GM18519 (cell line): ENCODE measurements around the gene P2RY1.

ENCODE experiments used
- ATAC-seq: cut with Tn5 transposase; IDR thresholded peaks from one replicate; pipeline ENCODE4 v1.9.1; 2021; ENCODE audit warnings: mild to moderate bottlenecking, moderate library complexity; ENCODE audit not compliant: unreplicated experiment, low FRiP score

P2RY1 gene

GRCh38 chr3:152834776-152835600 lies at the start of gene P2RY1:
Gene P2RY1, plus strand, starts transcription at chr3:152835131. Its CDS starts 652 bp downstream, at chr3:152835783.
- peak; percentile 70 for ATAC-seq

GRCh38 chr3:152786977-152787681 lies 47.8 kb upstream of the P2RY1 start:
- ATAC-seq = no peak

- no peak for ATAC-seq
Measured at GRCh38 chr3:152790651-152791387, 44.1 kb upstream of the P2RY1 start.

DNA sequence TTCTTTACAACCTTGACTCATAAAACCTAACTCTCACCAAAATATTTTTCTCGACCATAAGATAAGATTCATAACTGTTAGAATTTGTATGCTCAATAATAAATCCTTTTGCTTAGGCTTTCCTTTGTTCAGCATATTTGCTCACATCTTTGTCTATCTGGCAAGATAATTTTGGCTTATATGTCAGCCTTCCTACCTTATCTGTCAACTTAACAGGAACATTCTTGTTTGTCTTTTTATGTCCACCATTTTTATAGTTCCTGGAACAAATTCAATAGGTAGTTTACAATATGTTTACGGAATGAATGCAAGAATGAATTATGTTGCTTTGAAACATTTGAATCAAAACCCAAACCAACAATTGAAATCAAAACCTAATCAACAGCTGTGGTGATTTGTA lies 41.0 kb upstream of the P2RY1 start:
- ATAC-seq = no peak

GRCh38 chr3:152797751-152798432 lies 37.0 kb upstream of the P2RY1 start:
- no peak for ATAC-seq

GRCh38 chr3:152811974-152812760 lies 22.8 kb upstream of the P2RY1 start:
- ATAC-seq = no peak

- no peak for ATAC-seq
Measured at GRCh38 chr3:152817400-152817799, 17.5 kb upstream of the P2RY1 start.

GRCh38 chr3:152818027-152818426 lies 16.9 kb upstream of the P2RY1 start:
- no peak for ATAC-seq

GRCh38 chr3:152823173-152823572 lies 11.8 kb upstream of the P2RY1 start:
- no peak for ATAC-seq

DNA sequence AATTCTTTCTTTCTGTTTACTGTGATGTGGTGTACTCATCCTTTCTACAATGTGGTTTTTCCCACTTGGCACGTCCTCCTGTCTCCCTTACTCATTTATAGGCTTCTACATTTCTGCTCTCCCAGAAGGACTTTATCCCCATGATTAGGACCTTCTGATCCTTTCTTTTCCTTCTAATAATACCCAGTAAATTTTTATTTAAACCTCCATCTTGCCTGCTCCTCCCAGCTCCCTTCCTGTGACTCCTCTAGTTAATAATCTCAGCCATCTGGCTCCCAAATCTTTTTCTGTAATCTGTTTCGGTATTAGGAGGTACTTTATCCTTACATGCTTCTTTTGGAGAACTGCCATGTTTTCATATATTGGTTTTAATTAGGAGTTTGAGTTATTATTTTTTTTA lies 11.2 kb upstream of the P2RY1 start:
- no peak for ATAC-seq

GRCh38 chr3:152825566-152825965 lies 9.4 kb upstream of the P2RY1 start:
- no peak for ATAC-seq

GRCh38 chr3:152826476-152826875 lies 8.5 kb upstream of the P2RY1 start:
- no peak for ATAC-seq

- ATAC-seq = no peak
Measured at GRCh38 chr3:152827313-152827712, 7.6 kb upstream of the P2RY1 start.

GRCh38 chr3:152828075-152828840 lies 6.7 kb upstream of the P2RY1 start:
- ATAC-seq = no peak

DNA sequence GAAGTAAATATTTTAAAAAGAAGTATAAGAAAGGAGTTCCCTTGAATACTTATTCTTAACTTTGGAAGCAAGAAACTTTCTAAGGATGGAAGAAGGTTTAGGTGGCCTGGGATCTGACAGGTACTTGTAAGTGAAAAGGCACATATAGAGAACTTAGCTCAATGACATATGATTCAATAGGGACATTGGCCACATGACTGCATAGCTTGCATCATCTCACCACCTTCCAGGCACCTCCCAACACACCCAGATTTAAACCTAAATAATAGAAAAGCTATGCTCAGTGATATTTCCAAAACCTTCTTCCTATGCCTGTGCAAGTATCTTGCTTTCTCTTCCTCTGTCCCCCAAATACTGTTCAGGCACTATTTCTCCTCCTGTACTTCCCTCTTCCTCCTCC lies 4.7 kb upstream of the P2RY1 start:
- ATAC-seq = no peak

DNA sequence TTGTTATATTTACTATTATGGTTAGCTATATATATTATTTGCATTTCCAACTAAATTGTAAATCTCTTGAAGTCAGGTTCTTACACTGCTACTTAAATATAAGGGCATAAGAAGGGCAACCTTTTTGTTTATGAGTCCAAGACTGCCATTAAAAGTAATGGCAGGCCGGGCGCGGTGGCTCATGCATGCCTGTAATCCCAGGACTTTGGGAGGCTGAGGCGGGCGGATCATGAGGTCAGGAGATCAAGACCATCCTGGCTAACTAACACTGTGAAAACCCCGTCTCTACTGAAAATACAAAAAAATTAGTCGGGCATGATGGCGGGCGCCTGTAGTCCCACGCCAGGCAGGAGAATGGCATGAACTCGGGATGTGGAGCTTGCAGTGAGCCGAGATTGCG lies 2.9 kb upstream of the P2RY1 start:
- ATAC-seq = no peak

DNA sequence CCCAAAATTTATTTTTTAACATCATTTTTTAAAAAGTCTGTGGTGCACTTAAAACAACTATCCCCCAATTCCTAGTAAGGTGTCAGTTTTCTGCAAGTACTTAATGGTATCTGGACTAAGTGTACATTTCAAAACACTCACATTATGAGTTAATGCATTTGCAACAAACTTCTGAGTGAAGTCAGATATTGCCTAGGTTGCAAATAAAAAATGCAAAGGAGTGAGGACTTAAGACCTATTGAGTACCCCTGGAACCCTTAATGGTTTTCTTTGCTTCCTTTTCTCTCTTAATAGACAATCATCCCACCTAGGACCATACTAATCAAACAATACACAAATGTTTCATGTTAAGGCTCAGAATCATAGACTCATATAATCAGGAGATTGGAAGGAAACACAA lies 1.8 kb upstream of the P2RY1 start:
- ATAC-seq = no peak

DNA sequence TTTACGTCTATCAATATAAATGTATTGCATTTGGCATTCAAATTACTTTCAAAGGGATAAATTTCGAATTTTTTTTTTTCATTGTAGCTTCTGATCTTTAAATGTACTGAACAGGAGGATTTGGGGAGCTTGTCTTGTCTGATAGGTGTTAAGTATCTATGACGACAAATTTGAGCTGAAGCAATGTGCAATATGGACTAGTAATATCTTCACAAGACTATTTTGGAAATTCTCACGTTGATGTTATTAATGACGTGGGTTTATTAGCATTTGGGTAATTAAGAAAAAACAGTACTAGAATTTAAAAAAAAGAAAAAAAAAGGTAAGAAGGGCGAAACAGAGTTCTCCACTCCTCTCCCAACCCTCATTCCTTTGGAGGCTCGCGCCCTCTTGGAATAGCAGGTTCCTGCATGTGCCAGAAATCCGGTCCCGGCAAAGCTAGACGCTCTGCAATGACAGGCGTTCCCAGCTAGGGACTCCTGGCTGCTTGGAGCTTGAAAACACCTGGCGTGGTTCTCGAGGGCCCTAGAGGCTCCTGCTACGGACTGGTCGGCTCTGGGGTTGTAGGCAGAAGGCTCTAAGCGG lies 648 bp upstream of the P2RY1 start:
- ATAC-seq = no peak

DNA sequence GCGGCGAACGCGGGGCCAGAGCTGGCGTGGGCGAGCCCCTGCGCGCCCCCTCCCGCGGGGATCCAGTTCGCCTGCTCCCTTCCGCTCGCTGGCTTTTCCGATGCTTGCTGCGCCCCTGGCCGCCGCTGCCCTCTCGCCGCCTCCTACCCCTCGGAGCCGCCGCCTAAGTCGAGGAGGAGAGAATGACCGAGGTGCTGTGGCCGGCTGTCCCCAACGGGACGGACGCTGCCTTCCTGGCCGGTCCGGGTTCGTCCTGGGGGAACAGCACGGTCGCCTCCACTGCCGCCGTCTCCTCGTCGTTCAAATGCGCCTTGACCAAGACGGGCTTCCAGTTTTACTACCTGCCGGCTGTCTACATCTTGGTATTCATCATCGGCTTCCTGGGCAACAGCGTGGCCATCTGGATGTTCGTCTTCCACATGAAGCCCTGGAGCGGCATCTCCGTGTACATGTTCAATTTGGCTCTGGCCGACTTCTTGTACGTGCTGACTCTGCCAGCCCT lies 721 bp downstream of the P2RY1 start:
- peak; percentile 11 for ATAC-seq
